Amniotic stem cell (primary cell): ENCODE measurements around the gene BCL11B.

ENCODE experiments used
- DNase-seq: peaks from one replicate; lab custom pipeline; 2025; lab: John Stamatoyannopoulos, UW

Gene BCL11B

GRCh38 chr14:99181804-99182520 lies 90.0 kb downstream of the BCL11B start:
- no peak for DNase-seq

- DNase-seq = no peak
Observed at GRCh38 chr14:99181241-99181640, 90.8 kb downstream of the BCL11B start.

DNA sequence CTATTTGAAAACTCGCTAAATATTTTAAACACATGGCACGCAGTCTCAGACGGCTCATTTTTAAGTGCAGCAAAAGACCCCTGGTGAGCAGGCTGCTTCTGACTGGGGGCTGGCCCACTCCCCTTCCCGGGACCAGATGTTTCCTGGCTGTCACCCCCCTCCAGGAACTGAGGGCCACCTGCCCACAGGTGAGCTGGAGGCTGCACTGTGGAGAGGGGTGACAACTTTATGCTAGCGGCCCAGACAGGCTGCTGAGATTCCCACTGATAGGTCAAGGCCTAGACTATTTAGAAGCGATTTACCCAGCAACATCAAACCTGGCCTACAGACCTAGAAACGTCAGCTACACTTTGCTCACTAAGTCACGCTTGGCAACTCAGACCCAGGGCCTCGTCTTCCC lies 92.1 kb downstream of the BCL11B start:
- DNase-seq = no peak

DNA sequence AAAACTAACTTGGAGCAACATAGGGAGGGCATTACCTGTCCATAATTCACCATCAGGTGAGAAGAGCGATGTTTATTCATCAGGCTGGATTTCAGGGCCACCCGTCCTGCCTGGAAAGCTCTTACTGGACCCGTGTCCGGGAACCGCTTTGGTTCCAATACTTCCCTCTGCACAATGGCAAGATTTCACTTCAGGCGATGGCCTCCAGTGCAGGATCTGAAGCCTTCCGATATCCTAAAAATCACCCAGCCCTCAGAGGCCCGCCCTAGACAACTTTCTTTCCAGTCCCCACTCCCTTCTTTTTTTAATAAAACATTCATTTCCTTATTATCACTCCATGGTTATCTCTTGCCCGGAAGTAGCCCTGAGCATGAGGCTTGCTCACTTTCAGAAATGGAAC lies 92.5 kb downstream of the BCL11B start:
- no peak for DNase-seq

DNA sequence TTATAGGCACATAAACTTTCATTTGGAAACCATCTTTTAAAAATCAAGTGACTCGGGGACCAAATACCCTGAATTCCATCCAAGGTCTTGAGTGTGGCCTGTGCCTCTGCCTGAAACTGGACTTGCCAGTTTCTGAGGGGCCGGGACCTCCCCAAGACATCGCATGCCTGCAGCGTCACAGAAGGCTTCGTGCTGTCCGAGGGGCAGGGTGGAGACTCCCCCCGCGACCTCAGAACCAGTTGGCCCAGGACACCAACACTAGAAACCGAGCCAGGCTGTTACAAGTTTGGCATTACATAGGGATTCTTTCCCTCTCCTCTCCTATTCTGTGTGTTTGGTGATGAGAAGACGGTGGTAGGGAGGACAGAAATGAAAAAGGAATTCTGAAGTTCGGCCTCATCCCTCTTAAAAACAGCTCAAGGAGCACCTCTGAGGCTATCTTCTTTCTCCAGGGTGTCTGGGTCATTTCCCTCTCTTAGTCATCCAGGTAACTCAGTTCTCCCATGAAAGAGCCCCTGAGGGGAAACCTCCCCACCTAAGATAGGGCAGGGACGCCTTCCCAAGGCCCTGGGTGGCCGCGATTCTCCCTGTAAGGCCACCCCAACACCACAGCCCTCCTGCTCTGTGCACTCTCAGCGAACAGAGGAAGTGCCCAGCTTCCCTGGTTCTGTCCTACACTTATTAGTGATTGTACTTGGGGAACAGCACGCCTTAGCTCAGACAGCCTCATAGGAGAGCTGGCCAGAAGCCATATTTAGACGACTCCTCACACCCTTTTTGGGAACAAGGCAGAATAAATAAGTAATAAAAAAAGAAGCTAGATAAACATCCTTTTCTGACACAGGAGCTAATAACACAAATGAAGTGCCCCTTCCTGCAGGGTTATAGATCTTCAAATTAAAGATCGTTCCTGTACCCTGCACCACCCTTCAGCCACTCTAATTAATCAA lies 93.8 kb downstream of the BCL11B start:
- DNase-seq = no peak

DNA sequence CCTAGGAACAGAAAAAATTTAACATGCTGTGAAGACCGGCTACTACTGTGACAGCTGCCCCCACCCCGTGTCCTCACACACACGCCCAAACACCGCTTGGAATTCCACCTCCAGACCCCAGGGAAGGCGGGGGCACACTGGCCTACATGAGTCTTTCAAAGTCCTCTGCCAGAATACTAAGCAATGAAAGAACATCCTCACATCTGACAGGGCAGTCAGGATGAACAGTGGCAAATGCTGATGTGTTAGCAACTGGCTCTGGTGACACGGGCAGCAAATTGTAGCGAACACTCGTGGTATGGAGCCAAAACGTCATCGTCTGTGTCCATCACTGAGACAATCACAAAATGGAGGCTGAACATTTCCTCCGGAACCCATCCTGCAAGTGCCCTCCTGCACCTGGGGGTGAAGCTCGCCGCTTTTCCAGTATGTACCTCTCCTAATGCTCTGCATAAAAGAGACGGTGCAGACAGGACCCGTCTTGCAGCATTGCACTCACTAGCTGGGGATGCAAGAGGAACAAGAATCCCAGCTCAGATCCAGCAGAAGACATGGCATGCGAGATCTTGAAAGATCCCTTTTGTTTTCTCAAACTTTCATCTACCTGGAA lies 94.8 kb downstream of the BCL11B start:
- no peak for DNase-seq

DNA sequence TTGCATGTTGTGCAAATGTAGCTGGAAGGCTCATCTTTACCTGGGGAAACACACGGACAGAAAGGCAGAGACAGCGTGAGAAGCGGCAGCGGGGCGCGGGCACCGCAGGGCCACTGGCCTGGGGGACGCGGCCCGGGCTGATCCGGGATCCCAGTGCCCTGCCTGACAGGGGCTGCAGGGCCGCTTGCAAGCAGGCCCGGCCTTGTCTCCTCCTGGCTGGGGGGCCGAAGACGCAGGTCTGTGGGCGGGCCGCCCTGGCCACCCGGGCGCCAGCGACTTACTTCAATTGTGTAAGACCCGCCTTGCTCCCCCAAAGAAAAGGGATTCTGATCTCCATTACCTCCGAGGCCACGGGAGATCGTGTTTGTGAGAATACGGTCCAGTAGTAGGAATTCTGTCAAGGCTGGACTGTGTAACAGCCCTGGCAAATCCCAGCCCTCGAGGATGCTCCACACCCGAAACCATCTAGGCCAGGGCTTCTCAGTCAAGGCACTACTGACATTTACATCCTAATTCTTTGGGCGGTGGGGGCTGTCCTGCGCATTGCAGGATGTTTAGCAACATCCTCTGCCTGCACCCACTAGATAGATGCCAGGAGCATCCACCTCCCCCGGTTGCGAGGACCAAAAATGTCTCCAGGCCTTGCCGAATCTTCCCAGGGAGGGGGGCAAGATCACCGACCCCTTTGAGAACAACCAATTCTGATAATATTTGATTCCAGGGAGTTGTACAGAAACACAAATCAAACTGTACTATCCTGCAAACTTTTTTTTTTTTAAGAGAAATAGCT lies 95.6 kb downstream of the BCL11B start:
- no peak for DNase-seq

DNA sequence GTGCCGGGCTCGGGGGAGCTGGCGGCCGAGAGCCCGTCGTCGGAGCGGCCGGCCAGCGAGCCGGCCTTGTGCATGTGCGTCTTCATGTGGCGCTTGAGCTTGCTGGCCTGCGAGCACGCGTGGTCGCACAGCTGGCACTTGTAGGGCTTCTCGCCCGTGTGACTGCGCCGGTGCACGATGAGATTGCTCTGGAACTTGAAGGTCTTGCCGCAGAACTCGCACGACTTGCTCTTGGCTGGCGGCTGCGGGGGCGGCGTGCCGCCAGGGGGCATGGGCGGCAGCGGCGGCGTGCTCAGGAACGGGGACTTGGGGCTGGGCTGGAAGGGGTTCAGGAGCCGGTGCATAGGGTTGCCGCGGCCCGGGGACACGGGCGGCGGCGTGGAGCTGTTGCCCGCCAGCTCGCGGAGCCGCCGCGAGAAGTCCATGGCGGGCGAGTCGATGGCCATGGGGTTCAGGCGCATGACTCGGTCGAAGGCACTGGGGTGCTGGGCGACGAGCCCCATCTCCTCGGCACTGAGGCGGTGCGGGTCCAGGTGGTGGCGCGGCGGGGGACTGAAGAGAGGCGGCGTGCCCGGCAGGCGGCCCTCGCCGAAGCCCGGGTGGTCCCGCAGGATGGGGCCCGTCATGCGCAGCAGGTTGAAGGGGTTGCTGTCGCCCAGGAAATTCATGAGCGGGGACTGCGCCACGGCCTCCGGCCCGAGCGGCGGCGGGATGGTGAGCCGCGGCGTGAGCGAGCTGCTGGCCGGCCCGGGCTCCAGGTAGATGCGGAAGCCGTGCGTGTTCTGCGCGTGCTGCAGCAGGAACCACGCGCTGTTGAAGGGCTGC lies 96.5 kb downstream of the BCL11B start:
- DNase-seq = no peak

DNA sequence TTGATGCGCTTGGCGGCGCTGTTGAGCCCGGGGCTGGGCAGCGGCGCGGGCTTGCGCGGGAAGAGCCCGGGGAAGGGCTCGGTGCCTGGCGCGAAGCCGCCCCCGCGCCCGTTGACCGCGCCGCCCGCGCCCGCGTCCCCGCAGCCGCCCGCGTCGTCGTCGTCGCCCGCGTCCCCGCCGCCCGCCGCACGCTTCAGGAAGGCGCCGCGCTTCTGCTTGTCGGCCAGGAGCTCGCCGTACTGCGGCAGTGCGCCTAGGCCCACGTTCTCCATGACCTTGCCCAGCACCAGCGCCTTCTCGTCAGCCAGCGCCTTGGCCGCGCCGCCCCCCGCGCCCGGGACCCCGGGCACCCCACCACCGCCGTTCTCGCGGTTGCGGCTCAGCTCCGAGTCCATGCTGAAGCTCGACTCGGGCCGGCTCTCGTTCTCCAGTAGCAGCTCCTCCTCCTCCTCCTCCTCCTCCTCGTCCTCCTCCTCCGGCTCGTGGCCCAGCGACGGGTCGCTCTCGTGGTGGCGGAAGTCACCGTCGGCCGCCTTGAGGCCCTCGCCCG lies 97.2 kb downstream of the BCL11B start:
- no peak for DNase-seq

GRCh38 chr14:99174081-99174769 lies 97.8 kb downstream of the BCL11B start:
- DNase-seq = no peak

GRCh38 chr14:99173506-99173905 lies 98.5 kb downstream of the BCL11B start:
- no peak for DNase-seq

DNA sequence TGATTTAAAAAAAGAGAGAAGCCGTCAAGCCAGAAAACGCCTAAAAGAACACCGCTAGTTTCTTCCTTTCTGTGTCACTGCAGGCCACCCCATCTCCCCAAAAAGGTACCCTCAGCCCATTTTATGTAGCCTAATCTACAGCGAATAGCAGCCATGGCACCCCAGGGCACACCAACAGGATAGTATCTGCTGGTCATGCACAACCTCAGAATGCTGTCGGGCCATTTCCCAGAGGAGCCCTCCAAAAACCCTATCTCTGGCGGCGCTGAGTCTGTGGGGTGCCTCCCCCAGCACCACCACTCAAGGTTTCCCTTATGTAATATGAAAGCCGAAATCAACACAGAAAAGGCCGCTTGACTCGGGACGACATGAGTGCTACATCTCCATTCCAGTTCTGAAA lies 98.9 kb downstream of the BCL11B start:
- DNase-seq = no peak

DNA sequence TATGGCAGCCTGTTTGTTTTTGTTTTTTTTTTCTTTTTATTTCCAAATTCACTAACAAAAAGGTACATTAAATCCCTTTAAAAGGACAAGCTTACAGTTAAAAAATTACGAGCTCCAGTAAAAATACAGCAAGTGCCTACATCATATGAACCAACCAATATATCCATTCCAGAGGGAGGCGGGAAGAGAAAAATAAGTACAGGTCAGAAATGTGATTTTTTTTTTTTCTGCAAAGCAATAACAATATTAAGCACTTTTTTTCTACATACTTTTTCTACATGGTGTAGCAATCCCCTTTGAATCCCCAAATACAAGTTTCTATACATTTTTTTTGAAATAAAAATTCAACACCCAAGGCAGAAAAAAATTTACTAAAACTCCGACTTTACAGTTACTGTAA lies 100.6 kb downstream of the BCL11B start:
- no peak for DNase-seq

DNA sequence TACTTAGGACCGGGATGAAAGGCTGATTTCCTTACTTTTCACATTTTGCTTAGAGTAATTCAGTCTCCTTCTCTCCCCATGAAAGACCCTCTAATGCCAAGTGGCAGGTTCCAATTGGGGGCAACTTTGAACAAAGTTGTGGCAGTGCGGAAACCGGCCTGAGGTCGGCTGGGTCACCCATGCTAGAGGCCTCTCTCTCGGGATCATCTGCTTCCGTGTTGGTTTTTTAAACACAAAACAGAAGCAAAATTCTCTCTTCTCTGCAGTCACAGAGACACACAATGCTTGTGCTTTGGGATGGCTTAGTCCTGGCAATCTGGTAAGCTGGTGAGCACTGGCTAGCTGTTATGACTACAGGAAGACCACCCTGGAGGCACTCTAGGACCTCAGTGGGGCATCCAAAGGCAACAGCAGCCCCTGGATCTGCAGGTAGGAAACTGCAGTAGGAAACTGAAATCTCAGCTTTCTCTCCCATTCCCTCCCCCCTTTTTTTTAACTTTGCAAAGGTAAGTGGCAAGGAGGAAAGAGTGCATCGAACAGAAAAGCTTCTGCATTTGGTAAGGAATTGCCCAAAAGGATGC lies 102.1 kb downstream of the BCL11B start:
- DNase-seq = no peak

- no peak for DNase-seq
Observed at GRCh38 chr14:99168330-99168729, 103.7 kb downstream of the BCL11B start.

- no peak for DNase-seq
Observed at GRCh38 chr14:99166506-99166905, 105.5 kb downstream of the BCL11B start.

DNA sequence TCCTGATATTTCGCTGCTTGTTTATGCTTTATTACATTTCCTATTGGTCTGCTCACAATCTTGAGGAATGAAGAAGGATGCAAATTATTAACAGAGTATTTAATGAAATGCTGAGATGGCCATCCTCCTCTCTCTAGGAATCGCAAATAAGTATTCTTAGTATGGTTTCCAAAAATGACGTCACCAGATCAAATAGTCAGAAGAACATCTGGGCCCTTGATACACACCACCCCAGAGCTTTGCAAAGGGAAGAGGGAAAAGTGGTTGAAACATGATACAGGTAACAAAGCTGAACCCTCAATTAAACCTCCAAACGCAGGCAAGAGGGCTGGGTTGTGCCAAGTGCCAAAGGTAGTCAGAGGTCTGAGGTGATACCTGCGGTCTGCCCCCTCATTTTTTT lies 107.3 kb downstream of the BCL11B start:
- DNase-seq = no peak

DNA sequence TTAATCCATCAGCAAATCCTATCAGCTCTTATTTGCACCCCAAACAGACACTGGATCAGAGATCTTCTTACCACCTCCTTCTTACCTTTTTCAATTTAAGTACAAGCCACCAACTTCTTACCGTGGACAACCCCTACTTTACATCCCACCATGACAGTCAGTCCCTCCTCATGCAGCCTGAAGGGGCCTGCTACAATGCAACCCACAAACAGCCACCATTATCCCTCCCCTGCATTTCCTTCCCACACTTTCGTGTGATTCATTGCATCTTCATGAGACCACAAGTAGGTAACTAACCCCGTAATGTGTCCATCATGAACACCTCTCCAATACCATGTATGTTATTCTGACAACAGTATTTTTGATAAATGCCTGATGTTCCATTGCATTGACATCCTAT lies 108.6 kb downstream of the BCL11B start:
- DNase-seq = no peak

- no peak for DNase-seq
Observed at GRCh38 chr14:99159341-99160340, 112.4 kb downstream of the BCL11B start.
